HG03521 (cell line): ENCODE results near the gene FKBP4.
"Not testable (repeated sequence)": the region's sequence is repeated elsewhere in the genome, so short reads cannot be mapped to it uniquely, and the experiment has no call there.

Experiments used
- ATAC-seq: cut with Tn5 transposase; IDR thresholded peaks from one replicate; pipeline ENCODE4 v1.9.1; 2021; ENCODE audit warnings: mild to moderate bottlenecking, moderate library complexity; ENCODE audit not compliant: unreplicated experiment

FKBP4 gene

GRCh38 chr12:2794736-2795289 is at the start of gene FKBP4:
TSS of gene FKBP4 (plus strand) at chr12:2794970. CDS start at chr12:2795140, 170 bp downstream.
- ATAC-seq: peak; percentile 71

GRCh38 chr12:2745655-2746054 is 49.1 kb upstream of the FKBP4 start:
- no peak for ATAC-seq

GRCh38 chr12:2749580-2749979 is 45.2 kb upstream of the FKBP4 start:
- no peak for ATAC-seq

- no peak for ATAC-seq
These were observed 44.6 kb upstream of the FKBP4 start for GRCh38 chr12:2750185-2750584.

- ATAC-seq: no peak
These were observed 43.5 kb upstream of the FKBP4 start for GRCh38 chr12:2751230-2751629.

GRCh38 chr12:2751686-2752085 is 43.1 kb upstream of the FKBP4 start:
- no peak for ATAC-seq

- peak; percentile 70 for ATAC-seq
These were observed 41.9 kb upstream of the FKBP4 start for GRCh38 chr12:2752676-2753371.

GRCh38 chr12:2753536-2753935 is 41.2 kb upstream of the FKBP4 start:
- no peak for ATAC-seq

GRCh38 chr12:2754208-2754607 is 40.6 kb upstream of the FKBP4 start:
- no peak for ATAC-seq

- no peak for ATAC-seq
These were observed 38.0 kb upstream of the FKBP4 start for GRCh38 chr12:2756756-2757155.

GRCh38 chr12:2759733-2760132 is 35.0 kb upstream of the FKBP4 start:
- ATAC-seq: no peak

- no peak for ATAC-seq
These were observed 30.4 kb upstream of the FKBP4 start for GRCh38 chr12:2764398-2764797.

- ATAC-seq: no peak
These were observed 29.7 kb upstream of the FKBP4 start for GRCh38 chr12:2765052-2765451.

- ATAC-seq: no peak
These were observed 29.2 kb upstream of the FKBP4 start for GRCh38 chr12:2765608-2766007.

- no peak for ATAC-seq
These were observed 26.4 kb upstream of the FKBP4 start for GRCh38 chr12:2768224-2768961.

GRCh38 chr12:2769866-2770533 is 24.8 kb upstream of the FKBP4 start:
- no peak for ATAC-seq

- ATAC-seq: not testable (repeated sequence)
These were observed 24.2 kb upstream of the FKBP4 start for GRCh38 chr12:2770544-2770943.

GRCh38 chr12:2772370-2772769 is 22.4 kb upstream of the FKBP4 start:
- ATAC-seq: no peak

- no peak for ATAC-seq
These were observed 21.4 kb upstream of the FKBP4 start for GRCh38 chr12:2773199-2773875.

- no peak for ATAC-seq
These were observed 19.3 kb upstream of the FKBP4 start for GRCh38 chr12:2775431-2775830.
